OCI-LY3 (cell line): ENCODE measurements around the gene PAX6.

ENCODE experiments used
- CTCF ChIP-seq: fragments of 200-600, 300-600 bp; sonication (generic); IDR thresholded peaks from 2 replicates; pipeline ENCODE4 v1.5.1; 2014; ENCODE audit warnings: antibody characterized with exemption, low read length, low read depth
- EZH2phosphoT487 ChIP-seq: fragments of 200-600 bp; shearing (Covaris generic); IDR thresholded peaks from 2 replicates; pipeline ENCODE4 v1.6.1; 2018; ENCODE audit warnings: antibody characterized with exemption, mixed run types, low read depth

- TF ChIP-seq CTCF (no peak), EZH2phosphoT487 (no peak)
Measured at GRCh38 chr11:31805037-31805628, 6.0 kb downstream of the PAX6 start.
